Fibroblast of pulmonary artery (primary cell): ENCODE measurements around the gene CSTPP1.

Source experiments
- DNase-seq: peaks from one replicate; pipeline ENCODE4 v3.0.0-alpha.2; 2010; ENCODE audit warnings: low read depth
- H3K4me3 ChIP-seq: replicated peaks from 2 replicates; pipeline ENCODE4 v1.5.1; 2011; ENCODE audit warnings: low read depth, mild to moderate bottlenecking, control low read depth, low read length, moderate library complexity
- TF ChIP-seq, protein P1 (sequence below): IDR thresholded peaks from 2 replicates; pipeline ENCODE4 v1.5.1; 2011; ENCODE audit warnings: mild to moderate bottlenecking, control low read depth, low read length, inconsistent platforms; ENCODE audit errors: missing control alignments

Gene CSTPP1

DNA sequence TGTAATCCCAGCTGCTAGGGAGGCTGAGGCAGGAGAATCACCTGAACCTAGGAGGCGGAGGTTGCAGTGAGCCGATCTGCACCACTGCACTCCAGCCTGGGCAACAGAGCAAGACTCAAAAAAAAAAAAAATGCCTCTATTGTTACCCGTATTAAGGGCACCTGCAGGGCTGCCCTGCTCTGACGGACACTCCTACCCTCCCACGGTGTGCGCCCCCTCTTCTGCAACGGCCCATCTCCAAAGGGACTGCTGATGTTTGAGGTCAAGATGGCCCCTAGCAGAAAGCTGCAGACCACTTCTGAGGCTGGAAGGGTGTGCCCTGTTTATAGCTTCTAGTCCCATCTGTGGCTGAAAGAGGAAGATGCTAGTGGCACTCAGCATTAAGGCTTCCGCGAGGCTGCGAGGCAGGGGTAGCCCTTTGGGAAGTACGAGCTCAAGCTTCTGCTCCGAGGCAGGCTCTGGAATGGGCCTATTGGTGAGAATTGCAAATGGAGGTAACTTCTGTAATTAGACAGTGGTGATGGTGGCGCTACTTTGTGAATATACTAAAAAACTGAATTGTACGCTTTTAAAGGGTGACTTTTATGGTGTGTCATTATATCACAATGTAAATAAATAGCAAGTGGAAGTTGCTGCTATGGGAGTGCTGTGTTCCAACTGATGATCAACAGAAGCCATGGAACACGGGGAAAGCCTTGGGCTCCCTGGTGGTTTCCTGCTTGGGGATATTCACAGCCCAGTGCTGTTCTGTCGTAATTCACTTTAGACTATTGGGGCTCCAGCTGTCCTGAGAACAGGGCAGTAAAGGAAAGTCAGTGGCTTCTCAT, 215.8 kb downstream of the CSTPP1 start:
- DNase-seq = no peak
- TF ChIP-seq, protein P1, sequence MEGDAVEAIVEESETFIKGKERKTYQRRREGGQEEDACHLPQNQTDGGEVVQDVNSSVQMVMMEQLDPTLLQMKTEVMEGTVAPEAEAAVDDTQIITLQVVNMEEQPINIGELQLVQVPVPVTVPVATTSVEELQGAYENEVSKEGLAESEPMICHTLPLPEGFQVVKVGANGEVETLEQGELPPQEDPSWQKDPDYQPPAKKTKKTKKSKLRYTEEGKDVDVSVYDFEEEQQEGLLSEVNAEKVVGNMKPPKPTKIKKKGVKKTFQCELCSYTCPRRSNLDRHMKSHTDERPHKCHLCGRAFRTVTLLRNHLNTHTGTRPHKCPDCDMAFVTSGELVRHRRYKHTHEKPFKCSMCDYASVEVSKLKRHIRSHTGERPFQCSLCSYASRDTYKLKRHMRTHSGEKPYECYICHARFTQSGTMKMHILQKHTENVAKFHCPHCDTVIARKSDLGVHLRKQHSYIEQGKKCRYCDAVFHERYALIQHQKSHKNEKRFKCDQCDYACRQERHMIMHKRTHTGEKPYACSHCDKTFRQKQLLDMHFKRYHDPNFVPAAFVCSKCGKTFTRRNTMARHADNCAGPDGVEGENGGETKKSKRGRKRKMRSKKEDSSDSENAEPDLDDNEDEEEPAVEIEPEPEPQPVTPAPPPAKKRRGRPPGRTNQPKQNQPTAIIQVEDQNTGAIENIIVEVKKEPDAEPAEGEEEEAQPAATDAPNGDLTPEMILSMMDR = no peak
- no peak overlapping the region for H3K4me3 ChIP-seq

DNA sequence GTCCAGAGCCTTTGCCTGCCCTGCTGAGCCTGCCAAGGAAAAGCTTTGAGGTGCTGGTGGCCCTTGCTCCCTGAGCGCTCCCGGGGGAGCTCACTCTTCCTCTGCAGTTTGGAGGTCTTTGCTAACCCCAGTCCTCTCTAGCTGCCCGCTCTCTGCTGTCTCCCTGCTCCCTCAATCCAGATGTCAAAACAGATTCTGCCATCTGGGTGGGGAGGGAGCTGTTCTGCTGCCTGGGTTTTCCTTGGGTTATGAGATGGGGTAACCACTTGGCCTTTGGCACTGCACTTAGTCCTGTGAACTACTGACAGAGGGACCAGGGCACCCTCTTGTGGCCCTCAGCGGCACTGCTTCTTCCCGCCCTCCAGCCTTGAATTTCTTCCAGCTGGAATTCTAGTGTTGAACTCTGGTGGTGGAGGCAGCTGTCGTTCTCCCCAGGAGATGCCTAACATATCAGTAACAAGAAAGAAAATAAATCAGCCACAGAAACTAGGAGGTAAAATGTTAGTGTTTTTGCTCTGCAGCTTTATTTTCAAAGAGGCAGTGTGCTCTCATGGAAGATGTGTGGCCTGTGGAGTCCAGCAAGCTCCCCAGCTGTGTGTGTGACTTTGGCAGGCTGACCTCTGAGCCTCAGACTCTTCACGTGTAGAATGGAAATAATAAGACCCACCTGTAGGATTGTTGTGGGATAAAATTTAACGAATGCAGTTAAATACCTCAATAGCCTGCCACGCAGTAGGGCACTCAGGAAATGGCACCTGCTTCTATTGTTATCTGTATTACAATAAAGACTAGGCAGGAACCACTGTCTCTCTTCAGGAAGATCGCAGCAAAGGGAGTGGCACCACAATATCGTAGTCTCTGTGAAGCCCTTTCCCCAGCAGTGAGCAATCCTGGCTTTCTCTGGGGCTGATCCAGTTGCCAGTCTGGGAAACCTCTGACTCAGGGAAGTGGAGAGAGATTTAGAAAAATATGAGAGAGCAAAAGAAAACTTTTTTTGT, 216.7 kb downstream of the CSTPP1 start:
- DNase-seq = peak; percentile 84
- H3K4me3 ChIP-seq = no peak overlapping the region
- TF ChIP-seq, protein P1 = peak; percentile 99

- no peak overlapping the region for H3K4me3 ChIP-seq
- TF ChIP-seq, protein P1 = no peak
- DNase-seq = no peak
Measured at GRCh38 chr11:47154616-47155570, 218.3 kb downstream of the CSTPP1 start.

GRCh38 chr11:47155879-47156278, 219.3 kb downstream of the CSTPP1 start:
- DNase-seq = no peak
- no peak overlapping the region for H3K4me3 ChIP-seq
- TF ChIP-seq, protein P1 = no peak

- no peak for DNase-seq
- H3K4me3 ChIP-seq = no peak overlapping the region
- TF ChIP-seq, protein P1 = no peak
Measured at GRCh38 chr11:47156333-47156732, 219.8 kb downstream of the CSTPP1 start.

GRCh38 chr11:47156951-47157350, 220.4 kb downstream of the CSTPP1 start:
- DNase-seq = no peak
- H3K4me3 ChIP-seq = no peak overlapping the region
- TF ChIP-seq, protein P1 = no peak
